Stomach smooth muscle (tissue), 2 donors: ENCODE results near the gene AGBL4.

Experiments
- H3K27ac ChIP-seq: one replicate; pipeline ENCODE4 v1.7.0; 2013; ENCODE audit warnings: mild to moderate bottlenecking, low read length, inconsistent platforms
- H3K27me3 ChIP-seq, 2 donors: one replicate each; pipeline ENCODE4 v1.7.0; 2013; ENCODE audit warnings: low read length in 2 of 2; ENCODE audit not compliant: insufficient read depth in 2 of 2, control insufficient read depth in 1 of 2
- H3K36me3 ChIP-seq, 2 donors: one replicate each; pipeline ENCODE4 v1.7.0; 2013; ENCODE audit warnings: low read length in 2 of 2; ENCODE audit not compliant: control insufficient read depth in 2 of 2, insufficient read depth in 2 of 2
- H3K4me1 ChIP-seq: one replicate; pipeline ENCODE4 v1.7.0; 2013; ENCODE audit warnings: low read length; ENCODE audit not compliant: control insufficient read depth, insufficient read depth
- H3K4me3 ChIP-seq, 2 donors: one replicate each; pipeline ENCODE4 v1.7.0; 2013; ENCODE audit warnings: low read length in 2 of 2
- H3K9ac ChIP-seq, 2 donors: one replicate each; pipeline ENCODE4 v1.7.0; 2013; ENCODE audit warnings: low read length in 2 of 2, mild to moderate bottlenecking in 1 of 2
- H3K9me3 ChIP-seq, 2 donors: one replicate each; pipeline ENCODE4 v1.7.0; 2013; ENCODE audit warnings: low read length in 2 of 2; ENCODE audit not compliant: control insufficient read depth in 2 of 2
- donor health status: healthy.
- donor health status: Pancreatic carcinoma.

AGBL4 gene

DNA sequence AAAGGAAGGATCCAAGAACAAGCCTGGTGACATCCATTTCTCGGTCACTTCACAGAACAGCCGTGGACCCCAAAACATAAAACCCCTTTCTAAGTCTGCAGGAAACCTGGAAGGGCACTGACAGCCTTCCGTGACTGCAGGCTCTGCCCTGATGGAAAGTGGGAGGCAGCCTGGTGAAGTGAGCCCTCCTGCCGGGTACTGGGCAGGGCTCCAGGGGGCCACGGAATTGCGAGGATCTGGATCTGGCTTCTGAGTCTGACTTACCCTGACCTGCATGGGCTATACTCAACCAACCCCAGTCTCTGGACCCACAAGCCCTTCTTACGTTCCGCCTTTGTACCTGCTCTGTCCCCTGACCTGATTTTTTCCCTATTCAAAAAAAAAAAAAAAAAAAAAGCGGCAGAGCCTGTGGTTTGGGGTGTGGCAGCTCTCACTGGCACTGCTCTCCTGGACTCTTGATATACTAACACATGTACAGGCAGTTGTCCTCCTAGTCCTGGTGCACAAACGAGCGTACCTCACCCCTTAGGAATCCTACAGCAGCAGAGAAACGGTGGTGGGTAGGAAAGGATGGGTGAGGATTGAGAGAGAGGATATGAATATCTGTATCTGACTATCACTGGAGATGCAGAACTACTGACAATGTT is 1330.0 kb downstream of the AGBL4 start:
- H3K4me3 ChIP-seq = no peak overlapping the region
- H3K27ac ChIP-seq = no peak overlapping the region
- peaks cover 2 to 4% of the 10 kb centered on the region in 2 donors for H3K27me3 ChIP-seq
- H3K4me1 ChIP-seq = no peaks in the 10 kb centered on the region
- no peaks in the 10 kb centered on the region for H3K9me3 ChIP-seq
- no peak overlapping the region for H3K9ac ChIP-seq
- no peaks in the 10 kb centered on the region for H3K36me3 ChIP-seq

DNA sequence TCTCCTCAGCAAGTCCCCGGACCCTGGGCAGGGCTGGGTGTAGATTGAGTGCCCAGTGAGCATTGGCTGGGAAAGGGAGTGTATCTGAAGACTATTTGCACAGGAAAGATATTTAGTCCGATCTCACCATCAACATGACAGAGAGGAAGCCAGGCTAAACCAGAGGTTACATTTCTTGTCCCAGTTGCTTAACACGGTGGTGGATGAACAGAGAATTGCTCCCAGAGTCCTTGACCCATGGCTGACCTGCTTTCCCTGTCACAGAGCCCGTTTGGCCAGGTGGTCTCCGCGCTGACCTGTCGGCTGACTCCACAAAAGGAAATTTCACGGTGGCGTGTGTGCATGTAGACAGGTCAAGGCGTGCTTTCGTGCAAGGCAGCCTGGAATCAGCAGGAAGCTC is 1330.6 kb downstream of the AGBL4 start:
- no peaks in the 10 kb centered on the region for H3K4me1 ChIP-seq
- peaks cover 2 to 4% of the 10 kb centered on the region in 2 donors for H3K27me3 ChIP-seq
- H3K27ac ChIP-seq = no peak overlapping the region
- no peaks in the 10 kb centered on the region for H3K36me3 ChIP-seq
- no peaks in the 10 kb centered on the region for H3K9me3 ChIP-seq
- no peak overlapping the region for H3K9ac ChIP-seq
- no peak overlapping the region for H3K4me3 ChIP-seq

DNA sequence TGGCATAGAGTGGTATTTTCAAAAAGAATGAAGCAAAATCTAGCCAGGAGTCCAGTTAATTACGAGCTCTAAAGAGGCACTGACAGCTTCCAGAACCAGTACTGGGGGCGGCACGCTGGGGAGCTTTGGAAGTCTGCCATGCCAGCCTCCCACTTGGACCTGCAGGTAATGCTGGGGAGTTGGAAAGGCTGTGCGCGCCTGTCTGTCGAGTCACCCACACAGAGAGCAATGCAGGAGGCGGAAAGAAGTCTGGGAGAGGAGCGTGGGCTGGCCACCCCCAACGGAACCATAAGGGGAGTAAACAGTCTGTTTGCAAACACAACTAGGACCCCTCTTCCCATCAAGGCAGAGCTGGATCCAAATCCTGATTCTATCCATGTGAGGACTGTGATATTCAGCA is 1331.5 kb downstream of the AGBL4 start:
- H3K9ac ChIP-seq = no peak overlapping the region

DNA sequence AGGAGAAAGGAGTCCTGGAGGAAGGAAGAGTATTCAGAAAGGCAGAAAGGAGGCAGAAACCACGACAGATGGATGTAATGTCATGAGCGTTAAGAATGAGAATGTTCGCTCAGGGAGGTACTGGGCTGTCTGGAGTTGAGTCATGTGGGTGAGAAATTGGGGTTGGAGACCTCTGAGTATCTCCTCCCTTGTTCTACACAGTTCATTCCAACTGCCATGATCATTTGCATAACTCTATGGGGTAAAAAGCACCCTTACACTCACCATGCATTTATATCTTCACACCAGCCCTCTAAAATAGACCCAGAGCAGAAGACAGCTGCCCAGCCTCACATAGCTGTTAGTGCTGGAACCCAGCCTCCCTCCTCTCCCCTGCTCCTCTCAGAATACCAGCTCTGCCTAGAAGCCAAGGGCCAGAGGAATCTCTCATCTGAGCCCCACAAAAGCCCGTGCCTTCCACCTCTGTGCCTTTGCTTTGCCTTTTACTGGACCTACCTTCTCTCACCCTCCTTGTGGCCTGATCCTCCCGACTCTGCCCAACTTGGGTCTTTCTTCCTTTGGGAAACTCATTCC is 1332.2 kb downstream of the AGBL4 start:
- Histone ChIP-seq H3K27ac (no peak overlapping the region), H3K9me3 (no peaks in the 10 kb centered on the region), H3K9ac (no peak overlapping the region), H3K4me3 (no peak overlapping the region), H3K27me3 (peaks cover 2 to 4% of the 10 kb centered on the region in 2 donors), H3K4me1 (no peaks in the 10 kb centered on the region), H3K36me3 (no peaks in the 10 kb centered on the region)

More for the DNA sequence above, 1331.5 kb downstream of the AGBL4 start:
- Histone ChIP-seq H3K4me3 (no peak overlapping the region), H3K9me3 (no peaks in the 10 kb centered on the region), H3K27ac (no peak overlapping the region), H3K4me1 (no peaks in the 10 kb centered on the region), H3K27me3 (peaks cover 2 to 4% of the 10 kb centered on the region in 2 donors), H3K36me3 (no peaks in the 10 kb centered on the region)

DNA sequence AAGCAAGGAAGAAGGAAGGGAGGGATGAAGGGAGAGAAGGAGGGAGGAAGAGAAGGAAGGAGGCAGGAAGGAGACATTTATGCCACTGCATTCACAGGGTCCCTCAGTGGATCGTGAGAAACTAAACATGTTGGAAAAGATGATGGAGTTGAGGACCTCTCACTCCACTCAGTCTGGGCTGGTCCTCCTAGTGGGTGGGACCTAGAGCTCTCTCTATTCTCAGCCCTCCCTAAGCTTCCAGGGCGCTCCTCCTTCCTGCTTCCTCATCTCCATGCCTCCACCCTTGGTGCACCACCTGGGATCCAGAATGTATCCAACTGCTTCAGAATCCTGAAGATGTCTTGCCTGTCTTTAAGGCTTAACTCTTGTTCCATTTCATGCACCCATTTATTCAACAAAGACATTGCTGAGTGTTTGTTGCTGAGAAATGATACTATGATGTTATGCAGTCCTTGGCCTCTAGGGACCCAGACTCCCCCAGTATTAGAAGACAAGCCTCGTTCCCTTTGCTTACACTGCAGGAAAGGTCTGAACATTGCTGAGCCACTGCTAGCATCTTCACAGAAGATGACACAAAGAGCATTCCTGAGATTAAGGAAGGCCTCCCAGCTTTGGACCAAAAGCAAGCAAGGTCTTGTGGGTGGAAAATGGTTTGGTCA is 1335.5 kb downstream of the AGBL4 start:
- Histone ChIP-seq H3K27ac (no peak overlapping the region), H3K27me3 (peaks cover 2 to 4% of the 10 kb centered on the region in 2 donors), H3K4me3 (no peak overlapping the region), H3K9me3 (no peaks in the 10 kb centered on the region), H3K4me1 (no peaks in the 10 kb centered on the region), H3K9ac (no peak overlapping the region), H3K36me3 (no peaks in the 10 kb centered on the region)

DNA sequence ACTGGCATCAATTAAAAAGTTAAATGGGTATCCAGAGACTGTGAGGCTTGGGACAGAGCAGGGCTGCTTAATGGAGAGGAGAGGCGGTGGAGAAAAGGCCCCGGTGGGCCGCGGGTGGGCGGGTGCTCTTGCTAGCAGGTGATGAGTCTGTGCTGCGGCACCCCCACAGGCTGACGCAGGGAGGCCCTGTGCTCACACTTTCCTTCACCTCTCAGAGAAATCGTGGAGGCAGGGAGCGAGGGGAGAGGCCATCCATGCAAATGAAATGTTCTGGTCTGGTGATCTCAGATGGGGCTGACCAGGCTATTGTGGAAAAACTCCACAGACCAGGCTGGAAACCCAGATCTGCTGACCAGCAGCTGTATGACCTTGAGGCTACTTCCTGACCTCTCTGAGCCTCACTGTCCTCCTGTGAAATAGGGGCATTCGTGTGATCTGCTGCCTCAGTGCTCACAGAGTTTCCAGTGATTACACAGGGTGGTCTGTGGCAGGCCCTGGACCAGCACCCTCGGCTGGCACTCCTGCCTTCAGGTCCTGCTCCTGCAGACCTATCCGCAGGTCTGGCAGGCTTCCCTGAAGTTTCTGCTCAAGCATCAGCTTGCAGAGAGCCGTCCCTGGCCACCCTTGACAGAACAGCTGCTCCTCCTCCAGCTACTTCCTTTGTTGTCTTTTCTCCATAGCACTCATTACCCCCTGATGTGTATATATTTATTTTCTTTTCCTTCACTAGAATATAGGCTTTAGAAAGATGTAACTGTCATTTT is 1336.3 kb downstream of the AGBL4 start:
- H3K27ac ChIP-seq = no peak overlapping the region

DNA sequence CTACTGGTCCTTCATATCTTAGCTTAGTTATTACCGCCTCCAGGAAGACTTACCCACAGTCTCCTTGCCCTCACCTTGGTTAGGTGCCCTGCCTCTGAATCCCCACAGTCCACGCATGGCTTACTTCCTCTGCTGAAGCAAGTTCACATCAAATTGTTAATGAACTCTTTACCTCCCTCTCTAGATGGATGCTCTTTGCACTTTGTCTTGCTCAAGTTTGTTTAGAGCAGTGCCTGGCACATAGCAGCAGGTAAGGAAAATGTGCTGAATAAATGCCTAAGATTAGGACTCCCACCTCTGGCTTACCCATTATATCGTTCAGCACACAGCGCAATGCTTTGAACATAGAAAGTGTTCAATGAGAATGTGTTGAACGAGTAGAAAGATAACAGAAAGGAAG is 1337.6 kb downstream of the AGBL4 start:
- no peaks in the 10 kb centered on the region for H3K36me3 ChIP-seq
- no peak overlapping the region for H3K4me3 ChIP-seq
- no peak overlapping the region for H3K27ac ChIP-seq
- no peaks in the 10 kb centered on the region for H3K9me3 ChIP-seq
- no peak overlapping the region for H3K9ac ChIP-seq
- H3K27me3 ChIP-seq = no peaks in the 10 kb centered on the region
- H3K4me1 ChIP-seq = peaks cover 3% of the 10 kb centered on the region

More for the DNA sequence above, 1336.3 kb downstream of the AGBL4 start:
- Histone ChIP-seq H3K36me3 (no peaks in the 10 kb centered on the region), H3K9ac (no peak overlapping the region), H3K4me1 (no peaks in the 10 kb centered on the region), H3K27me3 (peaks cover under 1 to 4% of the 10 kb centered on the region in 2 donors), H3K9me3 (no peaks in the 10 kb centered on the region), H3K4me3 (no peak overlapping the region)

DNA sequence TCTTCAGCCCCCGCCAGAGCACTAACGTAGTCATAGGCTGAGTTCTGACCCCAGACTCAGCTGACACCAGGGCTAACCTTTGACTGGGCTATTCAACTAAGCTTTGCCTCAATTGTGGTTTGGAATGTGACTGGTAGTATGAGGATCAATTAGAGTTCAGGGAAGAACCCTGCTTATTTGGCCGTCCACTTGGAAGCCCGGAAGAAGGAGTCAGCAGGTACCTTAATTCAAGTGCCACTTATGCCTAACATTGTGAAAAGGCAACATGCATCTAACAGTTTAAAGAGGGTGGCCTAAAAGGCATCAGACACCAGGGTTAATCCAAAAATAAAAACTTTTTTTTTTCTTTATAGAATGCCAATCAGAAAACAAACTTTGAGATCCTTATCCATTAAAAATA is 1339.4 kb downstream of the AGBL4 start:
- H3K4me1 ChIP-seq = peaks cover 7% of the 10 kb centered on the region
- no peak overlapping the region for H3K9ac ChIP-seq
- no peaks in the 10 kb centered on the region for H3K9me3 ChIP-seq
- H3K4me3 ChIP-seq = no peak overlapping the region
- H3K27me3 ChIP-seq = no peaks in the 10 kb centered on the region
- H3K36me3 ChIP-seq = no peaks in the 10 kb centered on the region
- H3K27ac ChIP-seq = no peak overlapping the region

DNA sequence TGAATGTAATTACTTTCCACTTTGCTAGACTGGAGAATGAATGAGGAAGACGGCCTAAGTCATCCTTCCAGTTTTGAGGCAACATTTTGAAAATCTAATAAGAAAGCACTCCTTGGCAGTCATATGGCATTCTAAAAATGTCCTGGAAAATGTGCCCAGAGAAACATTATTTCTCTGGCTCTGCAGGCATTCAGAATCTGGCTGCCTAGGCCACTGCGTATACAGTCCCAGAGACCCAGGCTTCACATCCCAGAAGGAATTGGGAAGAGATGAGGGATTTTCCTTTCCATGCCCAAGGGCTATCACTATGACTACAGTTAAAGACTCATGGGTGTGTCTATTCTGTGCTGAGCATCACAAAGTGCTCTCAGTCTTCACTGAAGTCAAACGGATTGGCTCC is 1339.9 kb downstream of the AGBL4 start:
- no peaks in the 10 kb centered on the region for H3K9me3 ChIP-seq
- H3K4me1 ChIP-seq = peaks cover 10% of the 10 kb centered on the region
- no peak overlapping the region for H3K4me3 ChIP-seq
- H3K9ac ChIP-seq = no peak overlapping the region
- no peaks in the 10 kb centered on the region for H3K36me3 ChIP-seq
- no peaks in the 10 kb centered on the region for H3K27me3 ChIP-seq
- no peak overlapping the region for H3K27ac ChIP-seq

DNA sequence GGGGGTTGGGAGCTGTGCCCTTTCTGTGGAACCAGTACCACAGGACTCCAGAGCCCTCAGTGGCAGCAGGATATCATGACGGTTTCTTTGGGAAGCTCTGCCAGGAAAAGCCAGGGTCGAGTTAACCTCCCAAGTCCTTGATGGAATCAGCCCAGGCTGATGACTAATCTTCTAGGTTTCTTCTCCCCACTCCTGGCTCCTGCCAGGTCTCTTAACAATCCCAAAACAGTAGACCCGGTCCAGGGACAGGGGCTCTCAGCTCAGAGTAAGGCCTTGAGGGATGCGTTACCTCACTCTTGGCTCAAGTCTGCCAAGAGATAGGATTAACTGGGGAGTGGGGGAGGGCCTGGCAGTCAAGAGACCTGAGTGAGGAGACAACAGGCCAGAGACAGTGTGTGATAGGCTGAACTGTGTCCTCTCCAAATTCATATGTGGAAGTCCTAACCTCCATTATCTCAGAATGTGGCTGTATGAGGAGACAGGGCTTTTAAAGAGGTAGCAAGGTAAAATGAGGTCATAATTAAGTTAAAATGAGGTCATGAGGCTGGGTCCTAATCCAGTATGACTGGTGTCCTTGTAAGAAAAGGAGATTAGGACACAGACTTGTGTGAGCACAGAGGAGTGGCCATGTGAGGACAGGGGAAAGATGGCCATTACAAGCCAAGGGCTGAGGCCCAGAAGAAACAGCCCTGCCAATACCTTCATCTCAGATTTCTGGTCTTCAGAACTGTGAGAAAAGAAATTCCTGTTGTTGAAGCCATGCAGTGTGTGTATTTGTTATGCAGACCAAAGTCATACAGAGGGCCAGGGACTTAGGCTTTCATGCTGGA is 1342.1 kb downstream of the AGBL4 start:
- no peaks in the 10 kb centered on the region for H3K36me3 ChIP-seq
- H3K27ac ChIP-seq = no peak overlapping the region
- no peaks in the 10 kb centered on the region for H3K9me3 ChIP-seq
- H3K4me3 ChIP-seq = no peak overlapping the region
- H3K4me1 ChIP-seq = peaks cover 13% of the 10 kb centered on the region
- no peaks in the 10 kb centered on the region for H3K27me3 ChIP-seq
- no peak overlapping the region for H3K9ac ChIP-seq
